ENCODE results near the gene VPS33B. TPM values are rescaled to one million over a fixed set of nuclear protein-coding genes. Genes with fewer than 3 reads are reported as not detected.
A peak's percentile ranks its signal among the peaks of the same experiment; 100 is the strongest.

Gene VPS33B
- total and polyA plus RNA-seq, 2 experiments from 2014 or later, result 8.8 to 15.2 TPM

GRCh38 chr15:90987561-90988141 lies 34.7 kb downstream of the VPS33B start:
- peak overlapping the region; percentile 18; the same call in 1 of the 2 replicates for H3K27ac ChIP-seq (ENCODE audit: low read depth)
- H3K36me3 Mint-ChIP-seq (ENCODE audit: low read depth), result peaks cover 23% of the 10 kb centered on the region

More at GRCh38 chr15:90987561-90988141, 34.7 kb downstream of the VPS33B start:
- H3K4me2 ChIP-seq, result no peak overlapping the region
- peaks cover 16% of the 10 kb centered on the region for H3K36me3 ChIP-seq (ENCODE audit: insufficient read depth)
- Mint-ChIP-seq H3K27me3 (ENCODE audit: insufficient read depth, low read depth, poor library complexity) (no peaks in the 10 kb centered on the region), H3K27ac (peak overlapping the region; percentile 22; the same call in 1 of the 2 replicates), H3K9me3 (no peaks in the 10 kb centered on the region), H3K4me1 (peaks cover 22% of the 10 kb centered on the region), H3K4me3 (no peak overlapping the region)
- ATAC-seq (no peak), DNase-seq (ENCODE audit: low spot score) (no peak)
- no peaks in the 10 kb centered on the region for H3F3A ChIP-seq (replicated peaks; ENCODE audit: low read depth)
- no peaks in the 10 kb centered on the region for H3K9me2 ChIP-seq (ENCODE audit: insufficient read depth)
- H3K79me2 ChIP-seq (replicated peaks; ENCODE audit: insufficient read depth), result peaks cover 94% of the 10 kb centered on the region
- peaks cover 59% of the 10 kb centered on the region for H4K20me1 ChIP-seq (replicated peaks; ENCODE audit: insufficient read depth)
- peaks cover 14% of the 10 kb centered on the region for H3K4me1 ChIP-seq (ENCODE audit: insufficient read depth)
- H3K27me3 ChIP-seq (ENCODE audit: insufficient read depth), result no peaks in the 10 kb centered on the region
- TF ChIP-seq ETS1 (IDR thresholded peaks at IDR 0.05), result no peak
- TF ChIP-seq NANOG (IDR thresholded peaks at IDR 0.05; ENCODE audit: borderline replicate concordance), result no peak
- no peak for TF ChIP-seq ZNF462 (CRISPR knock-in tag; IDR thresholded peaks at IDR 0.05)
- no peak for TF ChIP-seq STAT1 (IDR thresholded peaks at IDR 0.05; ENCODE audit: unreplicated experiment)
- no peak for TF ChIP-seq EZH2 (IDR thresholded peaks at IDR 0.05; ENCODE audit: low read depth, unreplicated experiment)
- no peak for TF ChIP-seq REST (IDR thresholded peaks at IDR 0.05; ENCODE audit: unreplicated experiment)
- TF ChIP-seq ZNF331 (CRISPR knock-in tag; IDR thresholded peaks at IDR 0.05; ENCODE audit: low read depth), result no peak
- no peak for TF ChIP-seq JUNB (IDR thresholded peaks at IDR 0.05; ENCODE audit: unreplicated experiment)
- H2AFZ ChIP-seq, result no peak overlapping the region
- H3K4me3 ChIP-seq, result no peak overlapping the region

All from GM23338 (cell line).